GM21576 (cell line): ENCODE results near the gene PPME1.

Experiments used
- ATAC-seq: cut with Tn5 transposase; IDR thresholded peaks from one replicate; pipeline ENCODE4 v1.9.1; 2021; ENCODE audit warnings: mild to moderate bottlenecking, moderate library complexity; ENCODE audit not compliant: unreplicated experiment

Gene PPME1

DNA sequence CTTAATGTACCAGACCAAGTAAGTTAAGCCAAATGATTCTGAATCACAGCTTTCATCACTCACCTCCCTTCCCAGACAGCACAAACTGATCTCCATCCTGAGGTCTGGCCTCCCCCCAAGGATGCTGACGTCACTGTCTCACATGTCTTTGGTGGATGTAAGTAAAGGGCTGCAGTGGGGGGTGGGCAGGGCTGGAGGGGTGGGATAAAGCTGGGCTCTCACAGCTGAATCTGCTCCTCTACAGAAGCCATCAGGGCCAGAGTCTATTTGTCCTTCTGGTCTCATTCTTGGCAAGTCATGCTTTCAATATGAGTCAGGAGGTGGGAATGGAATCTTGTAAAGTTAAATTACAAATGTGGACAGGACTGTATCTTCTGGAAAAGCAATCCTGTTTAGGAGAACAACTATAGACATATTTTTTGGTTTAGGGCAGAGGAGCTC, 107.7 kb downstream of the PPME1 start:
- ATAC-seq: no peak

DNA sequence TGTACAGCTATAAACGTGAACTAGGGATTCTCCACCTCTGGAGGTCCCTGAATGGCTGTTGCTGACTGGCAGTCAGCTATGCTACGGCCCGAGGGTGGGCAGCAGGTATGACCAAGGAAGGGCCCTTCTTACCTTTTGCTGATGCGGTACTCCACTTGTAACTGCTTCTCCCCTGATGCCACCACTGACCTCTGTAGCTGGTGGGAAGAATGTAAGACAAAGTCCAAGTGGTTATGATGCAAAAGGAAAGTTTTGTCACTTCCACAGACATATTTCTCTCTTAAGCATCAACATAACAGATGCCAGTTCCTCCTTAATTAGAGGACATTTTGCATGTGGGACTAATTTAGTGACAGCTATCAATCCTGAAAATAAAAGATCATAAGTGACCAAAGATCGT, 108.2 kb downstream of the PPME1 start:
- no peak for ATAC-seq

GRCh38 chr11:74280494-74280893, 109.4 kb downstream of the PPME1 start:
- ATAC-seq: no peak

GRCh38 chr11:74282421-74282820, 111.3 kb downstream of the PPME1 start:
- ATAC-seq: no peak

GRCh38 chr11:74282914-74283371, 111.9 kb downstream of the PPME1 start:
- ATAC-seq: no peak

- no peak for ATAC-seq
These were observed 112.6 kb downstream of the PPME1 start for GRCh38 chr11:74283580-74284180.

GRCh38 chr11:74284466-74284865, 113.4 kb downstream of the PPME1 start:
- ATAC-seq: no peak

GRCh38 chr11:74288161-74288560, 117.1 kb downstream of the PPME1 start:
- no peak for ATAC-seq

- ATAC-seq: no peak
These were observed 117.8 kb downstream of the PPME1 start for GRCh38 chr11:74288911-74289310.

GRCh38 chr11:74297484-74297883, 126.4 kb downstream of the PPME1 start:
- ATAC-seq: no peak

DNA sequence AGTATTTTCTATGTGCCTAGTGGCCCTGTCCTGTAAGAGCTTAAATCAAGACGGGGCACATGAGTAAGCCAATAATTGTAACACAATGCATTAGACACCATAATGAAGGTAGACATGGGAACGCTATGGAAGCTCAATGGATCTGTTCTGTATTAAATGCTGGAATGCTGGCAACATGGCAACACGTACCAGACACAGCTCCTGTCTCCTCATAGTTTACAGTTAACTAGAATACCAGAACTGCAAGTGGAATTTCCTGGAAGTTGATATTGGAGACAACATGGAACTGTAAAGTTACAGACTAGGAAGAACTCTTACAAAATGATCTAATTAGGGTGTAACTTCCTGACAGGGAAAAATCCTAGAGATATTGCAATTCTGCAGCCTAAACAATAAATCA, 127.9 kb downstream of the PPME1 start:
- ATAC-seq: no peak
